Measurements from ENCODE around the gene MEGF9.

GRCh38 chr9:120628207-120628924, 85.9 kb downstream of the MEGF9 start:
- TF ChIP-seq POLR2A (IDR thresholded peaks at IDR 0.05) (no peak), CTCF (IDR thresholded peaks at IDR 0.05) (no peak)

All from sigmoid colon (tissue), 3 donors.